Vagina (tissue), 2 donors: Measurements from ENCODE around the gene SLC28A3. TPM values are rescaled to one million over a fixed set of nuclear protein-coding genes. Genes with fewer than 3 reads are reported as not detected.
"Not testable (repeated sequence)": the region's sequence is repeated elsewhere in the genome, so short reads cannot be mapped to it uniquely, and the experiment has no call there.

Experiments
- DNase-seq, 2 donors: peaks; one replicate each; pipeline ENCODE4 v3.0.0-alpha.2; 2017; ENCODE audit errors: extremely low spot score in 2 of 2
- H3K27ac ChIP-seq: fragments of 200-600 bp; sonication (generic); one replicate; pipeline ENCODE4 v1.5.1; 2019
- H3K27me3 ChIP-seq: fragments of 200-600 bp; sonication (generic); one replicate; pipeline ENCODE4 v1.5.1; 2019
- H3K36me3 ChIP-seq, 2 donors: fragments of 200-600 bp; sonication (generic); one replicate each; pipeline ENCODE4 v1.5.1; 2017 to 2019
- H3K4me1 ChIP-seq: fragments of 200-600 bp; sonication (generic); one replicate; pipeline ENCODE4 v1.5.1; 2019
- H3K4me3 ChIP-seq, 2 donors: fragments of 200-600 bp; sonication (generic); 1 replicate in 1 of 2; 2 replicates in 1 of 2; pipeline ENCODE4 v1.5.1; 2016 to 2019
- H3K9me3 ChIP-seq: fragments of 200-600 bp; sonication (generic); one replicate; pipeline ENCODE4 v1.5.1; 2019
- POLR2A ChIP-seq, 2 donors: fragments of 450-650 bp; IDR thresholded peaks; one replicate each; pipeline ENCODE4 v1.6.1; 2017; ENCODE audit warnings: antibody characterized with exemption in 2 of 2, mild to moderate bottlenecking in 2 of 2, moderate library complexity in 2 of 2
- POLR2AphosphoS5 ChIP-seq, 2 donors: sonication (generic); formaldehyde crosslinking; IDR thresholded peaks; one replicate each; pipeline ENCODE4 v1.9.0; 2017; ENCODE audit warnings: antibody characterized with exemption in 2 of 2, mild to moderate bottlenecking in 2 of 2, low read depth in 1 of 2; ENCODE audit not compliant: insufficient read depth in 1 of 2
- intact Hi-C: fragments of 100-400 bp; cut with DNase I; formaldehyde crosslinking; loops from one replicate; pipeline ENCODE4 v1.15.1; 2023
- total RNA-seq: library from RNA; depleted of rRNA; stranded (reverse); fragments of >200 nt; gene quantifications from one replicate; pipeline ENCODE4 v1.2.3, GENCODE V29; 2016
- TF ChIP-seq, protein P1 (sequence below), 3 experiments: fragments of 450-650 bp in 2 of 3; fragments of 200-600 bp in 1 of 3; sonication (generic) in 1 of 3; IDR thresholded peaks; one replicate each; pipeline ENCODE4 v1.5.1; 2017 to 2019; ENCODE audit warnings: antibody characterized with exemption in 3 of 3, mild to moderate bottlenecking in 2 of 3, moderate library complexity in 2 of 3

SLC28A3 gene
- total RNA-seq, 1 donor from 2014 or later: 10.3 TPM

DNA sequence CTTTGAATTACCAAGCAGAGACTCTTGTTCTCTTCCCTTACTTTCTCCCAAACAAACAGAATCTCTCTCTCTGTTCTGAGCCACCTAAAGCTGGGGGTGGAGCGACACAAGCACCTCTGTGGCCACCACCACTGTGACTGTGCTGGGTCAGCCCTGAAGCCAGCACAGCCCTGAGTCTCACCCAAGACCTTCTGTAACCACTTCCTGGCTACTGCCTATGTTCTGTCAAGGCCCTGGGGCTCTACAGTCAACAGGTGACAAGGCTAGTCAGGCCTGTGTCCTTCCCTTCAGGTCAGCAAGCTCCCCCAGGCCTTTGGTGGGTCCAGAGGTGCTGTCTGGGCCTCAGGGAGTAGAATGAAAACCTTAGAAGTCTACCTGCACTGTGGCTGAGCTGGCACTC is 26.1 kb upstream of the SLC28A3 start:
- intact Hi-C loops: no loop called here
- Histone ChIP-seq H3K27me3 (no peaks in the 10 kb centered on the region), H3K4me1 (no peaks in the 10 kb centered on the region), H3K4me3 (no peak overlapping the region), H3K27ac (no peak overlapping the region), H3K36me3 (no peaks in the 10 kb centered on the region), H3K9me3 (no peaks in the 10 kb centered on the region)
- no peak for DNase-seq
- TF ChIP-seq, protein P1, sequence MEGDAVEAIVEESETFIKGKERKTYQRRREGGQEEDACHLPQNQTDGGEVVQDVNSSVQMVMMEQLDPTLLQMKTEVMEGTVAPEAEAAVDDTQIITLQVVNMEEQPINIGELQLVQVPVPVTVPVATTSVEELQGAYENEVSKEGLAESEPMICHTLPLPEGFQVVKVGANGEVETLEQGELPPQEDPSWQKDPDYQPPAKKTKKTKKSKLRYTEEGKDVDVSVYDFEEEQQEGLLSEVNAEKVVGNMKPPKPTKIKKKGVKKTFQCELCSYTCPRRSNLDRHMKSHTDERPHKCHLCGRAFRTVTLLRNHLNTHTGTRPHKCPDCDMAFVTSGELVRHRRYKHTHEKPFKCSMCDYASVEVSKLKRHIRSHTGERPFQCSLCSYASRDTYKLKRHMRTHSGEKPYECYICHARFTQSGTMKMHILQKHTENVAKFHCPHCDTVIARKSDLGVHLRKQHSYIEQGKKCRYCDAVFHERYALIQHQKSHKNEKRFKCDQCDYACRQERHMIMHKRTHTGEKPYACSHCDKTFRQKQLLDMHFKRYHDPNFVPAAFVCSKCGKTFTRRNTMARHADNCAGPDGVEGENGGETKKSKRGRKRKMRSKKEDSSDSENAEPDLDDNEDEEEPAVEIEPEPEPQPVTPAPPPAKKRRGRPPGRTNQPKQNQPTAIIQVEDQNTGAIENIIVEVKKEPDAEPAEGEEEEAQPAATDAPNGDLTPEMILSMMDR (IDR thresholded peaks at IDR 0.05): no peak
- no peak for TF ChIP-seq POLR2AphosphoS5 (IDR thresholded peaks at IDR 0.05; ENCODE audit: insufficient read depth in 1 of 2, low read depth in 1 of 2)
- TF ChIP-seq POLR2A (IDR thresholded peaks at IDR 0.05): no peak

DNA sequence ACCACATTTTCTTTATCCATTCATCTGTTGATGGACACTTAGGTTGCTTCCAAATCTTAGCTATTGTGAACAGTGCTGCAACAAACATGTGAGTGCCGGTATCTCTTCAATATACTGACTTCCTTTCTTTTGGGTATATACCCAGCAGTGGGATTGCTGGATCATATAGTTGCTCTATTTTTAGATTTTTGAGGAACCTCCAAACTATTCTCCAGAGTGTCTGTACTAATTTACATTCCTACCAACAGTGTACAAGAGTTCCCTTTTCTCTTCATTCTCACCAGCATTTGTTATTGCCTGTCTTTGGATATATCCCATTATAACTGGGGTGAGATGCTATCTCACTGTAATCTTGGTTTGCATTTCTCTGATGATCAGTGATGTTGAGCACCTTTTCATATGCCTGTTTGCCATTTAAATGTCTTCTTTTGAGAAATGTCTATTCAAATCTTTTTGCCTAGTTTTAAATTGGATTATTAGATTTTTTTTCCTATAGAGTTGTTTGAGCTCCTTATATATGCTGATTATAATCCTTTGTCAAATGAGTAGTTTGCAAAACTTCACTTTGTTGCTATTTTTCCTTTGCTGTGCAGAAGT is 24.4 kb upstream of the SLC28A3 start:
- DNase-seq, H3K27ac ChIP-seq, intact Hi-C loops: not testable (repeated sequence)

DNA sequence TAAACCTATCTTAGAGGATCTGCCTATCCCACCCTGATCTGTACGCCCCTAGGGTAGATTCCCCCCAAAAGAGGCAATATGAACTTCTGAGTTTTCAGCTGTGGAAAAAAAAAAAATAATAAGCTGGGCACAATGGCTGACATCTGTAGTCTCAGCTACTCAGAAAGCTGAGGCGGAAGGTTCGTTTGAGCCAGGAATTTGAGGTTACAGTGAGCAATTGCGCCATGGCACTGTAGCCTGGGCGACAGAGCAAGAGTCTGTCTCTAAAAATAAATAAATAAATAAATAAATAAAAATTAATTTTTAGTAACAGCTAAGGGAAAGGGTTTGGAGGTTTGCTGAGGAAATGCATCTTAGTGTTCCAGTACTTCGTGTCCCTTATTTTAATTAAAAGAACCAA is 21.1 kb upstream of the SLC28A3 start:
- no peak for DNase-seq
- Histone ChIP-seq H3K27ac (no peak overlapping the region), H3K4me3 (no peak overlapping the region), H3K4me1 (no peaks in the 10 kb centered on the region), H3K36me3 (no peaks in the 10 kb centered on the region), H3K9me3 (no peaks in the 10 kb centered on the region), H3K27me3 (no peaks in the 10 kb centered on the region)
- intact Hi-C loops: no loop called here
- TF ChIP-seq, protein P1 (IDR thresholded peaks at IDR 0.05): no peak
- TF ChIP-seq POLR2A (IDR thresholded peaks at IDR 0.05) (no peak), POLR2AphosphoS5 (IDR thresholded peaks at IDR 0.05; ENCODE audit: insufficient read depth in 1 of 2, low read depth in 1 of 2) (no peak)

More for the DNA sequence above, 24.4 kb upstream of the SLC28A3 start:
- H3K9me3 ChIP-seq, H3K36me3 ChIP-seq, H3K4me3 ChIP-seq, H3K4me1 ChIP-seq, H3K27me3 ChIP-seq: not testable (repeated sequence)

DNA sequence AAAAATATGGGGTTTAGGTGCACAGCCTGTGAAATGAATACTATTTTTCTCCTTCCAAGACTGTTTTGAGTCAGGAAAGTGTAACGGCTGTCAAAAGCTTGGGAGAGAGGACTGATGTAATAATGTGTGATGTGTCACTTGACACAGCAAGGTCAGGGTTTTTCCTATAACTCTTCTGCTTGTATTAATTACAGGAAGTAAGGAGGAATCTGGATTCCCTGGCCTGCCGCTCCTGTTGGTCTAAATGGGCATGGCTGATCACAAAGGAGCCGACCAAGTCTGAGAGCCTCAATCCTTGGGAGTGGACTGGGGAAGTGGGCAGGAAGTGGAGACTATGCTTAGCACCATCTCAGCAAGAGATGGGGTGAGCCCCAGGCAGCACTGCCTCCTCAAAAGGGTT is 16.7 kb upstream of the SLC28A3 start:
- Histone ChIP-seq H3K4me1 (no peaks in the 10 kb centered on the region), H3K4me3 (no peak overlapping the region), H3K27me3 (no peaks in the 10 kb centered on the region), H3K27ac (no peak overlapping the region), H3K9me3 (no peaks in the 10 kb centered on the region), H3K36me3 (no peaks in the 10 kb centered on the region)
- intact Hi-C loops: no loop called here
- TF ChIP-seq POLR2A (IDR thresholded peaks at IDR 0.05): no peak
- TF ChIP-seq POLR2AphosphoS5 (IDR thresholded peaks at IDR 0.05; ENCODE audit: insufficient read depth in 1 of 2, low read depth in 1 of 2): no peak
- TF ChIP-seq, protein P1 (IDR thresholded peaks at IDR 0.05): no peak
- no peak for DNase-seq

DNA sequence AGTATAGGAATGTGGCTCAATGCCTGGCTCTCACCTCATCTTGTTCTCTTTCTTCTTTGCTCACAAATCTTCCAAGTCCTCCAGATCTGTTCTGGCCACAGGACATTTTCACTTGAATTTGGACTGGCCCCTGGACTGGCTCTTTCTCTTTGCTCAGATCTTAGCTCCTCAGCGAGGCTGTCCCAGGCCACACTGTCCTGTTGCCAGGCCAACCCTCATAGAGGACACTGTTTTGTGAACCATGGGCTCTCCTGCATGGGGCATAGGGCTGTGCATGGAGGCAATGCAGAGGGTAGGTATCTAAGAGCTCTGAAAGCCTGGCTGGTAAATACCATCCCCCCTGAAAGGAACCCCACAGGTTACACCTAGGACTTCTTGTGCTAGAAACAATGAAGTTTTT is 13.5 kb upstream of the SLC28A3 start:
- DNase-seq: no peak
- H3K27me3 ChIP-seq: no peaks in the 10 kb centered on the region
- H3K4me1 ChIP-seq: no peaks in the 10 kb centered on the region
- no peak overlapping the region for H3K4me3 ChIP-seq
- no peaks in the 10 kb centered on the region for H3K9me3 ChIP-seq
- H3K36me3 ChIP-seq: no peaks in the 10 kb centered on the region
- intact Hi-C loops: no loop called here
- TF ChIP-seq, protein P1 (IDR thresholded peaks at IDR 0.05): no peak
- H3K27ac ChIP-seq: no peak overlapping the region

DNA sequence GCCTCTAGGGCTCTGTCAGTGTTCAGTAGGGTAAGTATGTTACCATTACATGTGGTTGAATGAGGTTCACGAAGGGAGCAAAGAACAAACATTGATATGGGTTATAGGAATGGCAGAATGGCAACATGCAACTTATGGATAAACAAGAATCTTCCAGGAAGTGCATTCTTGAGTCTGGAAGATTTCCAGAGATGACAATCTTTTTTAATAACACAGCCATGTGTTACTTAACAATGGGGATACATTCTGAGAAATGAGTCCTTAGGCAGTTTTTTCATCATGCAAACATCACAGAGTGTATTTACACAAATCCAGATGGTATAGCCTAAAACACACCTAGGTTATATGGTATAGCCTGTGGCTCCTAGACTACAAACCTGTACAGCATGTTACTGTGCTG is 9.1 kb upstream of the SLC28A3 start:
- intact Hi-C loops: no loop called here

More for the DNA sequence above, 9.1 kb upstream of the SLC28A3 start:
- Histone ChIP-seq H3K9me3 (no peaks in the 10 kb centered on the region), H3K27ac (no peak overlapping the region), H3K4me3 (no peak overlapping the region), H3K4me1 (no peaks in the 10 kb centered on the region), H3K36me3 (no peaks in the 10 kb centered on the region), H3K27me3 (no peaks in the 10 kb centered on the region)
- TF ChIP-seq POLR2AphosphoS5 (IDR thresholded peaks at IDR 0.05; ENCODE audit: insufficient read depth in 1 of 2, low read depth in 1 of 2): no peak
- TF ChIP-seq, protein P1 (IDR thresholded peaks at IDR 0.05): no peak
- DNase-seq: no peak
